Upper lobe of left lung (tissue), 4 donors: ENCODE results near the gene FER.

Experiments used
- CTCF ChIP-seq, 6 experiments: fragments of 450-650 bp in 4 of 6; fragments of 200-600 bp in 2 of 6; sonication (generic) in 2 of 6; IDR thresholded peaks; one replicate each; pipeline ENCODE4 v1.5.1; 2016 to 2019; ENCODE audit warnings: antibody characterized with exemption in 6 of 6
- POLR2A ChIP-seq, 4 donors: fragments of 450-650 bp; IDR thresholded peaks; one replicate each; pipeline ENCODE4 v1.5.1; 2016 to 2017; ENCODE audit warnings: antibody characterized with exemption in 4 of 4, mild to moderate bottlenecking in 2 of 4

- TF ChIP-seq POLR2A (IDR thresholded peaks at IDR 0.05) (no peak), CTCF (IDR thresholded peaks at IDR 0.05) (no peak)
Measured at GRCh38 chr5:108876451-108876850, 128.8 kb downstream of the FER start.
